GM23338 (cell line): Measurements from ENCODE around the gene IRAK2. TPM values are rescaled to one million over a fixed set of nuclear protein-coding genes. Genes with fewer than 3 reads are reported as not detected.

Experiments
- ATAC-seq: fragments of 200-7000 bp; cut with Tn5 transposase; 3 replicates; pipeline ENCODE4 v1.9.1; 2020
- DNase-seq: peaks from one replicate; pipeline ENCODE4 v3.0.0-alpha.2; 2015; ENCODE audit warnings: low spot score
- H2AFZ ChIP-seq: fragments of 200-600 bp; sonication (generic); 2 replicates; pipeline ENCODE4 v1.8.0; 2016; ENCODE audit warnings: antibody characterized with exemption, mild to moderate bottlenecking, moderate library complexity
- H3F3A ChIP-seq: fragments of 200-600 bp; sonication (generic); replicated peaks from 2 replicates; pipeline ENCODE4 v1.8.0; 2017; ENCODE audit warnings: antibody characterized with exemption, mixed run types, low read depth
- H3K27ac ChIP-seq: fragments of 200-600 bp; sonication (generic); 2 replicates; pipeline ENCODE4 v1.6.1; 2016; ENCODE audit warnings: low read depth
- H3K27me3 ChIP-seq: fragments of 200-600 bp; sonication (generic); 2 replicates; pipeline ENCODE4 v1.8.0; 2016; ENCODE audit warnings: mild to moderate bottlenecking, mixed run types, moderate library complexity; ENCODE audit not compliant: insufficient read depth
- H3K36me3 ChIP-seq: fragments of 200-600 bp; sonication (generic); 2 replicates; pipeline ENCODE4 v1.8.0; 2016; ENCODE audit warnings: mild to moderate bottlenecking; ENCODE audit not compliant: insufficient read depth
- H3K4me1 ChIP-seq: fragments of 200-600 bp; sonication (generic); 2 replicates; pipeline ENCODE4 v1.8.0; 2016; ENCODE audit warnings: mild to moderate bottlenecking, moderate library complexity; ENCODE audit not compliant: insufficient read depth
- H3K4me2 ChIP-seq: fragments of 200-600 bp; sonication (generic); 2 replicates; pipeline ENCODE4 v1.7.1; 2017; ENCODE audit warnings: mixed run types
- H3K4me3 ChIP-seq: fragments of 200-600 bp; sonication (generic); 2 replicates; pipeline ENCODE4 v1.6.1; 2016; ENCODE audit warnings: mixed run types
- H3K79me2 ChIP-seq: fragments of 200-600 bp; sonication (generic); replicated peaks from 2 replicates; pipeline ENCODE4 v1.8.0; 2017; ENCODE audit warnings: mild to moderate bottlenecking; ENCODE audit not compliant: insufficient read depth
- H3K9me2 ChIP-seq: fragments of 200-600 bp; sonication (generic); 2 replicates; pipeline ENCODE4 v1.8.0; 2017; ENCODE audit not compliant: insufficient read depth
- H4K20me1 ChIP-seq: fragments of 200-600 bp; sonication (generic); replicated peaks from 2 replicates; pipeline ENCODE4 v1.8.0; 2017; ENCODE audit warnings: mild to moderate bottlenecking; ENCODE audit not compliant: insufficient read depth
- H3K27ac Mint-ChIP-seq: 2 replicates; pipeline ENCODE4 v1.8.0; 2020; ENCODE audit warnings: inconsistent platforms, mild to moderate bottlenecking, moderate library complexity, mixed read lengths
- H3K27me3 Mint-ChIP-seq: 3 replicates; pipeline ENCODE4 v1.8.0; 2022; ENCODE audit warnings: low read depth, mild to moderate bottlenecking, moderate library complexity, mixed read lengths, inconsistent platforms; ENCODE audit not compliant: insufficient read depth, poor library complexity
- H3K36me3 Mint-ChIP-seq: 3 replicates; pipeline ENCODE4 v1.8.0; 2021; ENCODE audit warnings: low read depth, mild to moderate bottlenecking, inconsistent platforms, moderate library complexity, mixed read lengths
- H3K4me1 Mint-ChIP-seq: 3 replicates; pipeline ENCODE4 v1.8.0; 2020; ENCODE audit warnings: mild to moderate bottlenecking, inconsistent platforms, mixed read lengths
- H3K4me3 Mint-ChIP-seq: 3 replicates; pipeline ENCODE4 v1.8.0; 2021; ENCODE audit warnings: moderate library complexity, mild to moderate bottlenecking, inconsistent platforms, mixed read lengths
- H3K9me3 Mint-ChIP-seq: 3 replicates; pipeline ENCODE4 v1.8.0; 2020; ENCODE audit warnings: moderate library complexity, mild to moderate bottlenecking, inconsistent platforms, mixed read lengths
- EZH2phosphoT487 ChIP-seq: fragments of 200-600 bp; sonication (generic); IDR thresholded peaks from one replicate; pipeline ENCODE4 v1.8.1; 2018; ENCODE audit warnings: antibody characterized with exemption; ENCODE audit not compliant: unreplicated experiment
- NANOG ChIP-seq: IDR thresholded peaks from 2 replicates; pipeline ENCODE4 v1.6.1; 2016; ENCODE audit warnings: antibody characterized with exemption, borderline replicate concordance
- POLR2AphosphoS5 ChIP-seq: IDR thresholded peaks from 2 replicates; pipeline ENCODE4 v1.6.1; 2016; ENCODE audit warnings: antibody characterized with exemption, low read depth
- STAT1 ChIP-seq: IDR thresholded peaks from one replicate; pipeline ENCODE4 v1.6.1; 2016; ENCODE audit warnings: antibody characterized with exemption; ENCODE audit not compliant: unreplicated experiment
- ZNF114 ChIP-seq: fragments of 250-450 bp; sonication (Bioruptor Pico); IDR thresholded peaks from 2 replicates; pipeline ENCODE4 v1.5.0; 2020; ENCODE audit warnings: mild to moderate bottlenecking, moderate library complexity
- ZNF331 ChIP-seq: fragments of 250-450 bp; sonication (Bioruptor Pico); IDR thresholded peaks from 2 replicates; pipeline ENCODE4 v1.5.0; 2020; ENCODE audit warnings: low read depth, mild to moderate bottlenecking, moderate library complexity
- polyA plus RNA-seq: library from polyadenylated mRNA; unstranded; fragments of >200 nt; fragmentation: Nextera tagmentation; extraction: Ambion mirVana; gene quantifications from 2 replicates; pipeline ENCODE4 v1.2.1, GENCODE V29; 2016
- total RNA-seq: library from RNA; depleted of rRNA; stranded (reverse); fragments of >200 nt; shearing (Covaris generic); gene quantifications from 2 replicates; pipeline ENCODE4 v1.2.3, GENCODE V29; 2014
- TF ChIP-seq, protein P1 (sequence below): fragments of 250-450 bp; sonication (Bioruptor Pico); IDR thresholded peaks from 2 replicates; pipeline ENCODE4 v1.5.0; 2020; ENCODE audit warnings: mild to moderate bottlenecking, moderate library complexity
- TF ChIP-seq, protein P2 (sequence below): IDR thresholded peaks from 2 replicates; pipeline ENCODE4 v1.6.1; 2016; ENCODE audit warnings: antibody characterized with exemption
- TF ChIP-seq, protein P3 (sequence below), 2 experiments: fragments of 200-600 bp in 1 of 2; sonication (generic) in 1 of 2; conservative IDR thresholded peaks; 2 replicates each; pipeline versions ENCODE4 v1.5.1 to v1.6.1; 2016 to 2017; ENCODE audit warnings: antibody characterized with exemption in 2 of 2, low read depth in 2 of 2, mild to moderate bottlenecking in 2 of 2, moderate library complexity in 1 of 2
- TF ChIP-seq, protein P4 (sequence below): IDR thresholded peaks from one replicate; pipeline ENCODE4 v1.6.1; 2018; ENCODE audit warnings: antibody characterized with exemption; ENCODE audit not compliant: unreplicated experiment

Gene IRAK2
- total and polyA plus RNA-seq, 2 experiments from 2014 or later = 0.37 to 1.4 TPM

DNA sequence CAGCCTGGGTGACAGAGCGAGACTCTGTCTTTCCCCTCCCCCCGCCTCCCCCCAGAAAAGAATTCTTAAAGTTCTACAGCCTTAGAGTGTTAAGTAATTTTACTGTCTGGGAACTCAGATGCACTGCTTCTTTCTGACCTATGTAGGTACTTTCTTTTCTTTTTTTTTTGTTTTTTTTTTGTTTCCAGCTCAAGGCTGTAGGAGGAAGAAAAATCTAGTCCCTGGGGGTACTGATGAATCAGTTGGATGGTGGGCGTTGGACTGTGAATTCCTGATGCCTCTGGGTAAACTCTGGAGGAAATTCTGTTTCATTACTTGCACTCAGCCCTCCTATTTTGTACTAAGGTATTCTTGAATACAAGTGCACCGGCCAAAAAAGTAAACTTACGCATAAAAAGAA lies 117.2 kb downstream of the IRAK2 start:
- Histone ChIP-seq H2AFZ (no peak overlapping the region), H3K4me3 (no peak overlapping the region), H3K4me1 (peaks cover 5% of the 10 kb centered on the region; the same call in 1 of the 2 replicates), H3K4me2 (no peak overlapping the region), H3K9me2 (no peaks in the 10 kb centered on the region), H3K27ac (no peak overlapping the region), H3K27me3 (no peaks in the 10 kb centered on the region), H3K36me3 (peaks cover 7% of the 10 kb centered on the region; the same call in 1 of the 2 replicates), H3F3A (no peaks in the 10 kb centered on the region), H3K79me2 (no peaks in the 10 kb centered on the region), H4K20me1 (peaks cover 3% of the 10 kb centered on the region; the same call in 1 of the 2 replicates)
- Mint-ChIP-seq H3K27me3 (peaks cover 10% of the 10 kb centered on the region), H3K9me3 (no peaks in the 10 kb centered on the region), H3K27ac (no peak overlapping the region), H3K36me3 (peaks cover 46% of the 10 kb centered on the region), H3K4me3 (no peak overlapping the region), H3K4me1 (peaks cover 11% of the 10 kb centered on the region)
- ATAC-seq (no peak), DNase-seq (no peak)
- no peak for TF ChIP-seq NANOG
- TF ChIP-seq POLR2AphosphoS5 = no peak

DNA sequence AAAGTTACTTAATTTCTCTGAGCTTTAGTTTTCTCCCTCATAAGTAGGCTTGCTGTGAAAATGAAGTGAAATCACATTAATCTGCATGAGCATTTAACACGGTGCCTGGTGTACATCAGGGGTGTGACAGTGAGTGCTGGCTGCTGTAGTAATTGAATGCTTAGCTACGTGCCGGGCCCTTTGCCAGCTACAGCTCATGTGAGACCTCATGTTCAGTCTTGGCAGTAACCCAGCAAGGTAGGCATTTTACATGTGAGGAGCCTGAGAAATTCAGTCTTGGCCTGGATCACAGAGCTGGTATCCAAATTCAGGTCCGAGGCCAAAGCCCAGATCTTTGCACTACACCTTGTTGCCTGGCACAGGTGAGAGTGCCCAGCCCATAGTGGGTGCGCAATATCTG lies 118.9 kb downstream of the IRAK2 start:
- H3K27ac ChIP-seq = no peak overlapping the region
- peaks cover 7% of the 10 kb centered on the region; the same call in 1 of the 2 replicates for H3K36me3 ChIP-seq
- Mint-ChIP-seq H3K4me3 (no peak overlapping the region), H3K27me3 (peaks cover 10% of the 10 kb centered on the region), H3K27ac (no peak overlapping the region), H3K9me3 (no peaks in the 10 kb centered on the region), H3K4me1 (peaks cover 15% of the 10 kb centered on the region), H3K36me3 (peaks cover 37% of the 10 kb centered on the region)
- no peak for ATAC-seq
- no peaks in the 10 kb centered on the region for H3K79me2 ChIP-seq
- no peaks in the 10 kb centered on the region for H3K9me2 ChIP-seq
- no peak overlapping the region for H2AFZ ChIP-seq
- H4K20me1 ChIP-seq = peaks cover 3% of the 10 kb centered on the region; the same call in 1 of the 2 replicates
- H3K4me2 ChIP-seq = no peak overlapping the region
- H3K4me1 ChIP-seq = peaks cover 8% of the 10 kb centered on the region; the same call in 1 of the 2 replicates
- no peak overlapping the region for H3K4me3 ChIP-seq
- H3F3A ChIP-seq = no peaks in the 10 kb centered on the region
- DNase-seq = no peak
- H3K27me3 ChIP-seq = no peaks in the 10 kb centered on the region
- no peak for TF ChIP-seq POLR2AphosphoS5
- TF ChIP-seq STAT1 = no peak
- TF ChIP-seq, protein P1, sequence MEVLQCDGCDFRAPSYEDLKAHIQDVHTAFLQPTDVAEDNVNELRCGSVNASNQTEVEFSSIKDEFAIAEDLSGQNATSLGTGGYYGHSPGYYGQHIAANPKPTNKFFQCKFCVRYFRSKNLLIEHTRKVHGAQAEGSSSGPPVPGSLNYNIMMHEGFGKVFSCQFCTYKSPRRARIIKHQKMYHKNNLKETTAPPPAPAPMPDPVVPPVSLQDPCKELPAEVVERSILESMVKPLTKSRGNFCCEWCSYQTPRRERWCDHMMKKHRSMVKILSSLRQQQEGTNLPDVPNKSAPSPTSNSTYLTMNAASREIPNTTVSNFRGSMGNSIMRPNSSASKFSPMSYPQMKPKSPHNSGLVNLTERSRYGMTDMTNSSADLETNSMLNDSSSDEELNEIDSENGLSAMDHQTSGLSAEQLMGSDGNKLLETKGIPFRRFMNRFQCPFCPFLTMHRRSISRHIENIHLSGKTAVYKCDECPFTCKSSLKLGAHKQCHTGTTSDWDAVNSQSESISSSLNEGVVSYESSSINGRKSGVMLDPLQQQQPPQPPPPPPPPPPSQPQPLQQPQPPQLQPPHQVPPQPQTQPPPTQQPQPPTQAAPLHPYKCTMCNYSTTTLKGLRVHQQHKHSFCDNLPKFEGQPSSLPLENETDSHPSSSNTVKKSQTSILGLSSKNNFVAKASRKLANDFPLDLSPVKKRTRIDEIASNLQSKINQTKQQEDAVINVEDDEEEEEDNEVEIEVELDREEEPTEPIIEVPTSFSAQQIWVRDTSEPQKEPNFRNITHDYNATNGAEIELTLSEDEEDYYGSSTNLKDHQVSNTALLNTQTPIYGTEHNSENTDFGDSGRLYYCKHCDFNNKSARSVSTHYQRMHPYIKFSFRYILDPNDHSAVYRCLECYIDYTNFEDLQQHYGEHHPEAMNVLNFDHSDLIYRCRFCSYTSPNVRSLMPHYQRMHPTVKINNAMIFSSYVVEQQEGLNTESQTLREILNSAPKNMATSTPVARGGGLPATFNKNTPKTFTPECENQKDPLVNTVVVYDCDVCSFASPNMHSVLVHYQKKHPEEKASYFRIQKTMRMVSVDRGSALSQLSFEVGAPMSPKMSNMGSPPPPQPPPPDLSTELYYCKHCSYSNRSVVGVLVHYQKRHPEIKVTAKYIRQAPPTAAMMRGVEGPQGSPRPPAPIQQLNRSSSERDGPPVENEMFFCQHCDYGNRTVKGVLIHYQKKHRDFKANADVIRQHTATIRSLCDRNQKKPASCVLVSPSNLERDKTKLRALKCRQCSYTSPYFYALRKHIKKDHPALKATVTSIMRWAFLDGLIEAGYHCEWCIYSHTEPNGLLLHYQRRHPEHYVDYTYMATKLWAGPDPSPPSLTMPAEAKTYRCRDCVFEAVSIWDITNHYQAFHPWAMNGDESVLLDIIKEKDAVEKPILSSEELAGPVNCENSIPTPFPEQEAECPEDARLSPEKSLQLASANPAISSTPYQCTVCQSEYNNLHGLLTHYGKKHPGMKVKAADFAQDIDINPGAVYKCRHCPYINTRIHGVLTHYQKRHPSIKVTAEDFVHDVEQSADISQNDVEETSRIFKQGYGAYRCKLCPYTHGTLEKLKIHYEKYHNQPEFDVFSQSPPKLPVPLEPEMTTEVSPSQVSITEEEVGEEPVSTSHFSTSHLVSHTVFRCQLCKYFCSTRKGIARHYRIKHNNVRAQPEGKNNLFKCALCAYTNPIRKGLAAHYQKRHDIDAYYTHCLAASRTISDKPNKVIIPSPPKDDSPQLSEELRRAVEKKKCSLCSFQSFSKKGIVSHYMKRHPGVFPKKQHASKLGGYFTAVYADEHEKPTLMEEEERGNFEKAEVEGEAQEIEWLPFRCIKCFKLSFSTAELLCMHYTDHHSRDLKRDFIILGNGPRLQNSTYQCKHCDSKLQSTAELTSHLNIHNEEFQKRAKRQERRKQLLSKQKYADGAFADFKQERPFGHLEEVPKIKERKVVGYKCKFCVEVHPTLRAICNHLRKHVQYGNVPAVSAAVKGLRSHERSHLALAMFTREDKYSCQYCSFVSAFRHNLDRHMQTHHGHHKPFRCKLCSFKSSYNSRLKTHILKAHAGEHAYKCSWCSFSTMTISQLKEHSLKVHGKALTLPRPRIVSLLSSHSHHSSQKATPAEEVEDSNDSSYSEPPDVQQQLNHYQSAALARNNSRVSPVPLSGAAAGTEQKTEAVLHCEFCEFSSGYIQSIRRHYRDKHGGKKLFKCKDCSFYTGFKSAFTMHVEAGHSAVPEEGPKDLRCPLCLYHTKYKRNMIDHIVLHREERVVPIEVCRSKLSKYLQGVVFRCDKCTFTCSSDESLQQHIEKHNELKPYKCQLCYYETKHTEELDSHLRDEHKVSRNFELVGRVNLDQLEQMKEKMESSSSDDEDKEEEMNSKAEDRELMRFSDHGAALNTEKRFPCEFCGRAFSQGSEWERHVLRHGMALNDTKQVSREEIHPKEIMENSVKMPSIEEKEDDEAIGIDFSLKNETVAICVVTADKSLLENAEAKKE (CRISPR knock-in tag) = no peak
- no peak for TF ChIP-seq EZH2phosphoT487
- TF ChIP-seq, protein P2, sequence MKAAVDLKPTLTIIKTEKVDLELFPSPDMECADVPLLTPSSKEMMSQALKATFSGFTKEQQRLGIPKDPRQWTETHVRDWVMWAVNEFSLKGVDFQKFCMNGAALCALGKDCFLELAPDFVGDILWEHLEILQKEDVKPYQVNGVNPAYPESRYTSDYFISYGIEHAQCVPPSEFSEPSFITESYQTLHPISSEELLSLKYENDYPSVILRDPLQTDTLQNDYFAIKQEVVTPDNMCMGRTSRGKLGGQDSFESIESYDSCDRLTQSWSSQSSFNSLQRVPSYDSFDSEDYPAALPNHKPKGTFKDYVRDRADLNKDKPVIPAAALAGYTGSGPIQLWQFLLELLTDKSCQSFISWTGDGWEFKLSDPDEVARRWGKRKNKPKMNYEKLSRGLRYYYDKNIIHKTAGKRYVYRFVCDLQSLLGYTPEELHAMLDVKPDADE = no peak
- TF ChIP-seq ZNF114 (CRISPR knock-in tag) = no peak
- no peak for TF ChIP-seq ZNF331 (CRISPR knock-in tag)
- TF ChIP-seq, protein P3, sequence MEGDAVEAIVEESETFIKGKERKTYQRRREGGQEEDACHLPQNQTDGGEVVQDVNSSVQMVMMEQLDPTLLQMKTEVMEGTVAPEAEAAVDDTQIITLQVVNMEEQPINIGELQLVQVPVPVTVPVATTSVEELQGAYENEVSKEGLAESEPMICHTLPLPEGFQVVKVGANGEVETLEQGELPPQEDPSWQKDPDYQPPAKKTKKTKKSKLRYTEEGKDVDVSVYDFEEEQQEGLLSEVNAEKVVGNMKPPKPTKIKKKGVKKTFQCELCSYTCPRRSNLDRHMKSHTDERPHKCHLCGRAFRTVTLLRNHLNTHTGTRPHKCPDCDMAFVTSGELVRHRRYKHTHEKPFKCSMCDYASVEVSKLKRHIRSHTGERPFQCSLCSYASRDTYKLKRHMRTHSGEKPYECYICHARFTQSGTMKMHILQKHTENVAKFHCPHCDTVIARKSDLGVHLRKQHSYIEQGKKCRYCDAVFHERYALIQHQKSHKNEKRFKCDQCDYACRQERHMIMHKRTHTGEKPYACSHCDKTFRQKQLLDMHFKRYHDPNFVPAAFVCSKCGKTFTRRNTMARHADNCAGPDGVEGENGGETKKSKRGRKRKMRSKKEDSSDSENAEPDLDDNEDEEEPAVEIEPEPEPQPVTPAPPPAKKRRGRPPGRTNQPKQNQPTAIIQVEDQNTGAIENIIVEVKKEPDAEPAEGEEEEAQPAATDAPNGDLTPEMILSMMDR (conservative IDR thresholded peaks at IDR 0.05; ENCODE audit: low read depth in 2 of 2) = no peak
- TF ChIP-seq, protein P4, sequence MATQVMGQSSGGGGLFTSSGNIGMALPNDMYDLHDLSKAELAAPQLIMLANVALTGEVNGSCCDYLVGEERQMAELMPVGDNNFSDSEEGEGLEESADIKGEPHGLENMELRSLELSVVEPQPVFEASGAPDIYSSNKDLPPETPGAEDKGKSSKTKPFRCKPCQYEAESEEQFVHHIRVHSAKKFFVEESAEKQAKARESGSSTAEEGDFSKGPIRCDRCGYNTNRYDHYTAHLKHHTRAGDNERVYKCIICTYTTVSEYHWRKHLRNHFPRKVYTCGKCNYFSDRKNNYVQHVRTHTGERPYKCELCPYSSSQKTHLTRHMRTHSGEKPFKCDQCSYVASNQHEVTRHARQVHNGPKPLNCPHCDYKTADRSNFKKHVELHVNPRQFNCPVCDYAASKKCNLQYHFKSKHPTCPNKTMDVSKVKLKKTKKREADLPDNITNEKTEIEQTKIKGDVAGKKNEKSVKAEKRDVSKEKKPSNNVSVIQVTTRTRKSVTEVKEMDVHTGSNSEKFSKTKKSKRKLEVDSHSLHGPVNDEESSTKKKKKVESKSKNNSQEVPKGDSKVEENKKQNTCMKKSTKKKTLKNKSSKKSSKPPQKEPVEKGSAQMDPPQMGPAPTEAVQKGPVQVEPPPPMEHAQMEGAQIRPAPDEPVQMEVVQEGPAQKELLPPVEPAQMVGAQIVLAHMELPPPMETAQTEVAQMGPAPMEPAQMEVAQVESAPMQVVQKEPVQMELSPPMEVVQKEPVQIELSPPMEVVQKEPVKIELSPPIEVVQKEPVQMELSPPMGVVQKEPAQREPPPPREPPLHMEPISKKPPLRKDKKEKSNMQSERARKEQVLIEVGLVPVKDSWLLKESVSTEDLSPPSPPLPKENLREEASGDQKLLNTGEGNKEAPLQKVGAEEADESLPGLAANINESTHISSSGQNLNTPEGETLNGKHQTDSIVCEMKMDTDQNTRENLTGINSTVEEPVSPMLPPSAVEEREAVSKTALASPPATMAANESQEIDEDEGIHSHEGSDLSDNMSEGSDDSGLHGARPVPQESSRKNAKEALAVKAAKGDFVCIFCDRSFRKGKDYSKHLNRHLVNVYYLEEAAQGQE = no peak
